Effector CD4-positive, alpha-beta T cell (primary cell): ENCODE data around the gene MACROD2.

Experiments
- DNase-seq: peaks from one replicate; pipeline ENCODE4 v3.0.0-alpha.2; 2020

Gene MACROD2

DNA sequence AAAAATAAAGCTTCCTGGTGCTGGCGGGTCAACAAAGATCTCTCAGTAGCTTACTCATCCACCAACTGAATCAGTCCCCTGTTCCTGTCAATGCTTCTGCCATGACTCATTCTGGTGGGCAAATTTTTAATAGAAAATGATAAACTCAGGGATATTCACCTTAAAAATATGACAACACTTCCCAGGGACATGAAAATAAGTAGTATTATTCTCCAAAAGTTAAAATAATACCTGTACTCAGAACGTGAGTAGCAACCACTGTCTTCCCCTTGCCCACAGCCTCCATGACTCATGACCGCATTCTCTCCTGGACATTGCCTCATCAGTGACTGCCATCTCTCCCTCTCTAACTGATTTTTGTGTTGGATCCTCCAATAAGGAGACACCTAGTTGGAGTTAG lies 2025.7 kb downstream of the MACROD2 start:
- no peak for DNase-seq

DNA sequence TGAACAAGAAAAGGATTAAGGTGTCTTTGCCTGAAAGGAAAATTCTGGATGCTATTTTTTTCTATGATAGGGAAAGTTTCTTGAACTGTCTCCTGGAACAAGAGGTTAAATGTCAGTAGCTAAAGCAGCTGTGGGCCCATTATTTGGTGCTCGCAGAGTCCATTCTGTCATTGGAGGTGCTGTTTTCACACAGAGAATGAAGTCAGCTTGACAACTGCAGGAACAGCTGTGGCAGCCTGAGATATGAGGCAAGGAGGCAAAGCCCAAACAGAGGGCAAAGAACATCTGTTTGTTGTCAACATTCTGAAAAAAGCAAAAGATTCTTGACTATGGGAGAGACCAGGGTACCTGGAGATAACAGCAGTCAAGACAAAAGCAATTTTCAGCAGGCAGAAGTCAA lies 2029.8 kb downstream of the MACROD2 start:
- DNase-seq = no peak

DNA sequence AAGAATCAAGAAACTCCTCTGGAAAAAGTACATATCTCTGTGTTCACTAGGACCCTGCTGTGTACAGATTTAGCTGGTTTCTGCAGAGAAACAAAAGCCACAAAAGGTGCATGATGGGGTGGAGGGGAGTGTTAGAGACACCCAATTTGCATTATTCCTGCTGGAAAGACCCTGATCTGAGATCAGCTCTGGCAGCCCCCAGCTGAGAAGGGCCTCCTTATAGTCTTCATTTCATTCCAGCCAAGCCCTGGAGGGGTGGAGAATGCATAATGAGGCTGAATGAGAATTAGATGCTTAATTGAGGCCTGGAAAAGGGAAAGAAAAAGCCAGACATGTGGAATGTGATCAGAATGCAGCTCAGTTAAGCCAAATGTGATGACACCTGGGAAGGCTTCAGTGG lies 2032.4 kb downstream of the MACROD2 start:
- no peak for DNase-seq

DNA sequence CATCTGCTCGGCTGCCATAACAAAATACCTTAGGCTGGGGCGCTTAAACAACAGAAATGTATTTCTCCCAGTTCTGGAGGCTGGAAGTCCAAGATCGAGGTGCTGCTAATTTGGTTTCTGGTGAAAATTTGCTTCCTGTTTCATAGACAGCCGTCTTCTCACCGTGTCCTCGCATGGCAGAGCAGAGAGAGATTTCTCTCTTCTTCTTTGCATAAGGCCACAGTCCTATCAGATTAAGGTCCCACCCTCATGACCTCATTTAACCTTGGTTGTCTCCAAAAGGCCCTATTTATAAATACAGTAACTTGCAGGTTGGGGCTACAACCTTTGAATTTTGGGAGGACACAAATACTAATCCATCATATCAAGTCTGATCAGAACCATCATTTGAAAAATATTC lies 2033.6 kb downstream of the MACROD2 start:
- no peak for DNase-seq

DNA sequence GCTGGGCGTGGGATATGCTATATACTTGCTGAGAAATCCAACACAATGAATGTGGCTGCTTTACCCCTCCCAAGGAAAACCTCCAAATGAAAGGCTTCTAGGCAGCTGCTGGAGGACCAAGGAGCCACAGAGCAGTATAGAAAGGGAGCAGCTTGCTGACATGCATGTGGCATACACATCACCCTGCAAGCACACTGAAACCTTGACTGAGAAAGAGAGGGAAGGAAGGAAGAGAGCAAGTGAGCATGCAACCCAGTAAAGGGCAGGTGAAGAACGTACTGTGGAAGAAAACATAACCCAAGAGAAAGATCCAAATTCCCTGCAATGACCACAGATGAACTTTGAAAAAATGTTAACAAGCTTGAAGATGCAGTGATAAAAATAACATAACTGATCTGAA lies 2034.9 kb downstream of the MACROD2 start:
- no peak for DNase-seq

DNA sequence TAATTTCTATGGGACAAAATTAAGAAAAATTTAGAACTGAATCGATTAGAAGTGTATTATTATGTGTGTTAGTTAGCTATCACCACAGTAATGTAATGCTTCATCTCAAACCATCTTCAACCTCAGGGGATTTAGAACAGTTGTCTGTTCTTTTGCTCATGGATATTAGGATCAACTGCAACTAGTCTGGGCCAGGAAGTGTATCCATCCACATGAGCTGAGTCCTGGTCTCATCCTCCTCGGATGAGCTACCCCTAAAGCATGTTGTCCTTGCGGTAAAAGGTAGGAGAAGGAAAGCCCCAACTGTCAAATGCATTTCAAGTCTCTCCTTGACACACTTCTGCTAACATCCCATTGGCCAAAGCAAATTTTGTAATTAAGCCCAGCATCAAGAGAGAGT lies 2040.3 kb downstream of the MACROD2 start:
- no peak for DNase-seq

DNA sequence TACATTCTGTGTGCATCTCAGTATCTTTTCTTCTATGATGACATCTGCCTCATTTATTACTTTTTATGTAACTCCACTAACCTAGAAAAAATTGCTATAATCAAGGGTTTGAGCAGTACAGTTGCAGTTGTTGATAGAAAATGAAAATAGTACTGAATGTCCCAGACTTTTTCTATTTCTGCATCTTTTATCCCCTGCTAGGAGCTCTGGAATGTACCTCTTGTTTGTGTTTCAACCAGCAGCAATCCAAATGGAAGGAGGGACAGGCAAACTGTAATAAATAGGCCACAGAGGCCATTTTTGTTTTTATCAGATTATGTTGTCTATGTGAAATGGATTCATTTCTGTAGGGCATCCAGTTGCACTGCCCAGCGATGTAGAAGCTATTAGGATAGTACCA lies 2041.0 kb downstream of the MACROD2 start:
- no peak for DNase-seq

DNA sequence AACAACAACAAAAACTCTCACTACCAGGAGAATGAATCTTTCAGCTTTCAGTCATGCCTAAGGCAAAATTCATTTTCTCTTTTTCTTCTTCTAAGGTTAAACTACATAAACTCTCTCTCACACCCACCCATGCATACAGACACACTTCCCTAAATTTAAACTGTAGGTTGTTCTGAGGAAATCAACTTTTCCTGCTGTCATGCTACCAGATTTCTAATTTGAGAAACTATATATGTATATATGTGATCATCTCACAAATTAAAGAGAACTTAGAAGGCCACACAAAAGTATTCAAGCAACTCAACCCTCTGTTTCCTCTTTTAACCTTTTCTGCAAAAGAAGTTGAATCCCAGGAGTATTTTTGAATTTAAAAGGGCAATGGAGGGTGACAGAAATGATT lies 2045.4 kb downstream of the MACROD2 start:
- no peak for DNase-seq

DNA sequence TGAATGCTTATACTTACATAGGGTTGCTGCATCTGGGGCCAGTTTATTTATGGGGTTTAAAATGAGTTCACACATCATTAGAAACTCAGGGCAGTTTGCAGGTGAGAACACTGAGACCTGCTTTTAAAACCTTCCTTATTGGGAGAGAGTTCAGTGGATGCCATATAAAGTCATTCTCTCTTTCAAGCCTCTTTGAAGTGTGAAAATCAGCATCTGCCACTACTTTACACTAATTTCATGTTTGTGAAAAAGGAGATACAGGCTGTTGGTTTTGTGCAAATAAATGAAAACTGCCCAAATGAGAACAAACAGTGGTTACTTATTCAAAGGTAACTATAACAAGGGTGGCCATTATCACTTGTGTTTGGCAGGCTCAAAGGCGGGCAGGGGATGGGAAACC lies 2047.4 kb downstream of the MACROD2 start:
- no peak for DNase-seq

DNA sequence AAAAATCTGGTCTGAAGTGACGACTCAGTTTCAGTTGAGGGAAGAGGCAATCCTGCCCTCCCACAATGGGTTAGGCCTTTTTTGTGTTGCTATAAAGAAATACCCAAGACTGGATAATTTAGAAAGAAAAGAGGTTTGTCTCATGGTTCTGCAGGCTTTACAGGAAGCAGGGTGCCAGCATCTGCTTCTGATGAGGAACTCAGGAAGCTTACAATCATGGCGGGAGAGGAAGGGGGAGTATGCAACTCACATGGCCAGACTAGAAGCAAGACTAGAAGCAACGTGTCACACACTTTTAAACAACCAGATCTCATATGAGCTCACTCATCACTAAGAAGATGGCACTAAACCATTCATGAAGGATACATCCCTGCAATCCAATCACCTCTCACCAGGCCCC lies 2048.6 kb downstream of the MACROD2 start:
- DNase-seq = no peak

DNA sequence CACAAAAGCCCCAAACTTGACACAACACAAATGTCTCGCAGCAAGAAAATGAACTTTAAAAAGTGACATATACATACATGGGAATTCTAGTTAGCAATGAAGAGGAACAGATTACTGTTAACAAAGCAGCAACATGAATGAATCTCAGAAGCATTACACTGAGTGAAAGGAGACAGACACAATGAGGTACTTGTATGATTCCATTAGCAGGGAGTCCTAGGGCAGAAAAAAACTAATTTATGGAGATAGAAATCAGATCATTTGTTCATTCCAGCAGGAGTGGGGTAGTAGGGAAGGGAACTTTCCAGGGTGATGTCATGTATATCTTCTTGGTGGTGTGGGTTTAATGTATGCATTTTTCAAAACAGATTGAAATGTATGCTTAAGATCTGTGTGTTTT lies 2053.6 kb downstream of the MACROD2 start:
- DNase-seq = no peak

DNA sequence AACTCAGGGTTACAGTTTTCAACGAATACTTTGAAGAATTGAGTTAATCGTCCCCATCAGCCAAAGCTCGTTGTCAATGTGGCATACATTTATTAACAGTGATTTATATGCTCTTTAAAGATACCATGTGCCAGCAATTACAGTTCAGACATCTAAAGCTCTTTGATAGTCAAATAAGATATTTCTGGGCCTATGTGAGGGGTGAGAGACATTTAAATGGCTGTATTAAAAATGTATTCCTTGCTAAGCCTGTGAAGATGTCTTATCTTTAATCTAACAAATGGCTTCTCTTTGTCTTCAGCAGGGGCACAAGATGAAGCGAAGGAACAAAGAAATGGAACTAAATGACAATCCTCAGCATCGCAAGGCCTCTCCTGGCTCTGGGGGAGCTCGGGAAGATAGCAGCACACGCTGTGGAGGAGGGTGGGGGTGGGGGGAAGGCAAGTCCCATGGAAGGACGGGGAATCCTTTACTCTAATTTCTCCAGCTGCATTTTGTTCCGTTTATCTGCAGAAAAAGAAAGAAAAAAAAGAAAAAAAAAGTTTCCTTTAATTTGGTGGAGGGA lies 2054.3 kb downstream of the MACROD2 start:
- no peak for DNase-seq

DNA sequence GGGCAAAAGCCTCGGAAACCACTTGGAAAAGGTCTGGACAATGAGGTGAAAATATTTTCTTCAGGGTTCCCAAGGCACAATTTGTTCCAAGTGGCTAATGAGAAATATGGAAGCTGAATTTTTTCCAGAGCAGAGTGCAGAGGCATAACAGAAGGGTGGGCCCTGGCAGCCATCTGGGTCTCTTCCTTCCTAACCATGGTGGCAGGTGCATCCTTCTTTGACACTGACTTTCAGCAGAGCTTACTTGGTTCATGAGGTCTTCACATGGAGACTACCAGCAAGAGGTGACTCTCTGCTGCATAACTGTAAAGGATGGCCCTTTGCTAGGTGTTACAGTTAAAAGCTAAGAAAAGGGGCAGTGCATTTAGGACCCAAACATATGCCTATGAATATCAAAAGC lies 2055.1 kb downstream of the MACROD2 start:
- DNase-seq = no peak

DNA sequence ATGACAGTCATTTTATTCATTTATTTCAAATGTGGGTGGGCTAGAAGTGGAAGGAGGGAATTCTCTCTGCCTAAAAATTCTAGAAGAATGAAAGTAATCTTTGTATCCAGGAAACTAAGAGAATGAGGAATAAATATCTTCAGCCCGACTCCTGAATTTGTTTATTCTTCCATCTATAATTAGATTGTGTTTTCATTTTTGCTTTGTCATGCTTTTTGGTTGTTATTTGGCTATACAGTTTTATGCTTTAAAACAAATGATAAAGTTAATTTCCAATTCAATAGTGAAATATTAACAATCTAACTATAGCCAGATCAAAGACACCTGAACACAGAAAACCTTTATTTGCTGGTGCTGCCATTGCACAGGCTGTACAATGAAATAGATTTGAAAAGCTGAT lies 2056.7 kb downstream of the MACROD2 start:
- no peak for DNase-seq

DNA sequence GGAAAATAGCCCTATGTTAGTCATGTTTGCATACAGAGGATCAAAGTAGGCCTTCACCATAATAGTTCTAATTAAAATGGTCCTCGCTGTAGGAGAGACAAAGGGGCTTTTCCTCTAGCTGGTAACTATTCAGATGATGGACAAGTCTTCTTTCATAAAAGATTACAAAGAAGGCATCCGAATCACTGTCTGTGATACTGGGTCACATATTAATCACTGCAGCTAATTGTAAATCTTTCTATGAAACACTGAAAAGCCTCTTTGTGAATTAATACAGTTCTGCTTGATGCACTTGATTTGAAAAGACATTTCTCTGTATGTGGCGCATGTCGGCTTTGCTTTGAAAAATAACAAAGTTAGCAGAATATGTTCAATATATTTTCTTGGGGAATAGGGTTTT lies 2057.1 kb downstream of the MACROD2 start:
- no peak for DNase-seq

DNA sequence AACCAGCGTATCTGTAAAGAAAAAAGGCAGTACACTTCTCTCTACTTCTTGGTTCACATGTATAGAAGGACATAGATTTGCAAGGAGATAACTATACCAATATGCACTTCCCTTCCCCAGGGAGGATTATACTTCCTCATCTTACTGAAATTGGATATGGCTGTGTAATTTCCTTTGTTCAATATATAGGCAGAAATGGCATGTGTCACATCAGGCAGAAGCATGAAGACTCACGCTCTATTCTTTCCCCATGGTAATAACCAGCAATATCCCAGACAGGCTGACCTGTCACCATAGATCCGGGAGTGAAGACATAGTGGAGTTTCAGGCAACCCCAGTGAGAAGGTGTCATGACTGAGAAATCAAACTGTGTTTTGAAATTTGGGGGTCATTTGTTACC lies 2059.7 kb downstream of the MACROD2 start:
- no peak for DNase-seq

DNA sequence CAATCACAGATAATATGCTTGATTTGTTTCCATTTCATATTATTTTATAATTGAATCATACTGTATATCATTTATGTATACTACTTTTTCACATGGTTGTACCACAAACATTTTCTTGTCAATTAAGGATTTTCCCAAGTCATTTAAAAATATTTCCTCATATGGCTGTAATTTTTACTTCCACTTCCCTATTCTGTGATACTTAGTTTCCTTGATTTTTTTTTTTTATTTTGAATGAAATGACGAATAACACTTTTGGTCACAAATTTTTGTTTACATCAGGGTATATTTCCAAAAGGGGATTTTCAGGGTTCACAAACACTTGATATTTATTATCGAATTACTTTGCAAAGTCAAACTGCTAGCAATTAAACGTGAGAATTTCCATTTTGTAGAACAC lies 2062.3 kb downstream of the MACROD2 start:
- DNase-seq = no peak

DNA sequence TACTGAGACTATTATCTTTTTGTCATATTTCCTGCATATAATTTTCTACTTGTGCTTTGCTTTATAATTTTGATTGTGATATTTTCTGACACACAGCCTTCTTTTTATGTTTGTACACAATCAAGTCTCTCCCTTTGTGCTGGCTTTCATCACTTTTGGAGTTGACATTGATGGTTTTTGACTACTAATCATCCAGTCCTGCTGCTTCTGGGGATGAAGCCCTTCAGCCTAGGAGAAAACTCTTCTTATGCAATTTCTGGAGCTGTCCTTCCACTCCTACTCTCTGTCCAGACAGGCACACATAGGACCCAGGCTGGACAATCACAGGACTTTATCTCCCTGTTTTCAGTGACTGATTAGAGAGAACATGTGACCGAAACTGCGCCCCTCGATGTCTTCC lies 2063.0 kb downstream of the MACROD2 start:
- no peak for DNase-seq

DNA sequence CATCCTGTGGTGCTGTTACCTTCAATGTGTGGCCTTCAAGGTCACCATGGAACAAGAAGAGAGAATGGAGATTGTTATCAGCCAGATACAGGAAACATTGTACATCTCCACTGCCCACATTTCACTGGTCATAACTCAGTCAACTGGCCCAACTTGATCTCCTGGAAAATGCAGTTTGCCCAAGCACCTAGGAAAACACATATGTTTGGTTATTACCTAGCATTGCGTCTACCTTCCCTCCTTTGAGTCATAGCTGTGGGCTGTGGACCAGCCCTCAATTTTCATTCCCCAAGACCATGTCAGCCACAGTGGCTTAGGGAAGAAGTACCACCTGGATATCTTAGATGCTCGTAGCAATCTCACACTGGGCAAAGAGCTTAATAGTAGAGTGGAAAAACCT lies 2064.5 kb downstream of the MACROD2 start:
- no peak for DNase-seq

DNA sequence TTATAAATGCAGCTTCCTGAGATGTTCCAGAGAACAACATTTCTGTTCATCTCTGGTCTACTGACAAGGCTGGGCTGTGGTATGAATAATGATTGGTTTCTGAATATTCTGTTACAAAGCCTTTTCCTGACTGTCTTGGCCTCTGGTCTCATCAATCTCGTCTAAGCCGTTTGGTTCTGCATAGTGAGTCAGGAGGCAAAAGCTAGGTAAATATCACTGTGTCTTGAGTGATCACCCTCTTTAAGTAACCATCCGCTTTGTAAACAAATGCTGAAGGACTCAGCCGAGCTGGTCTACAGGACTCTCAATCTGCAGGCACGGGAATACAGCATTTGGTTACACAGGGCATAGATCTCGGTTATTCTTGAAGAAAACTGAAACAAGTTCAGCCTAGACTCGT lies 2066.0 kb downstream of the MACROD2 start:
- DNase-seq = no peak

DNA sequence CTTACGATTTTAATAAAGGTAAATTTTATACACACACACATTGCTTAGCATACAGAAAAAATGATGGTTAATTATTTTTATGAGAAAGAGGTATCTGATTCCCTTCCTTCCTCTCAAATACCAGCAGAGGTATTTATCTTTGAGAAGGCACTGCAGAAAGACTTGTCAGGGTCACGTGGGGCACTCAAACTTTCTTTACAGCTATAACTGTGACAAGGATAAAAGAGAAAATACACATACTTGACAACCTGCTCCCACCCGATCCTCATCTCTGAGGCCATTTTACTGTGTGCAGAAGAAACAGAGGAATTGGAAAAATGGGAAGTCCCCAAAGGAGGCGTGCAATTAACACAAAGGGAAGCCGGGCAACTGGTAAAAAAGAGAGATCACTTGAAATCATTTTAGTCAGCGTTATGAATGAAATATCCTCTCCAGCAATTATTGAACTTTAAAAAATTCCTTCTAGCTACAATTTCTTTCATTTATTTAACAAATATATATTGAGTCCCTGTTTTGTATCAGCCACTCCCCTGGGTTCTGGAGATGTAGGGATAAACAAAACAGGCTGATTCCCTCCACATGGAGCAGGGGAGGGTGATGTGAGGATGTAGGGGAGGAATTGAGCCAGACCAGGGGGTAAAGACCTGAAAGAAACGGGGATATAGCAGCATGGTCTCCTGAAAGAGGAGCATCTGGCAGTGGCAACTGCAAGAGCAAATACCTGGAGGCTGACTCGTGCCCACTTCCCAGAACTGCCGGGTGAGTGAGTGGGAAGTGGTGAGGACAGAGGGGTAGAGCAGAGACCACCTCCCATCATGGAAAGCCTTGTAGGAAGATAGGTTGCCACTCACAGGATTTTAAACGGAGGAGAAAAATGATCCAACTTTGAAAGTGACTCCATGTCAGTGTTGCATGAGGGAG lies 2067.6 kb downstream of the MACROD2 start:
- no peak for DNase-seq

DNA sequence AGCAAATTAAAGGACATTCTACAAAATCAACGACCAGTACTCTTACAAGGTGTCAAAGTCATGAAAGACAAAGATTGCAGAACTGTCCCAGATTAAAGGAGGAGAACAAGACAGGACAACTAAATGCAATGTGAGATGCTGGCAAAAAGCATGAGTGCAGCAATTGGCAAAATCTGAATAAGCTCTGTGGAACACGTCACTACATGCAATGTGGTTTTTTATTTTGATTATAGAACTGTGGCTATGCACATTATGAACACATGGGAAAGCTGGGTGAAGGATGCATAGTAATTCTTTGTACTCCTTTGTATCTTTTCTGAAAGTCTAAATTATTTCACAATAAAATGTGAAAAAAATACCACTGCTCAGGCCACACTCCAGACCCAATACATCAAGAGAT lies 2068.6 kb downstream of the MACROD2 start:
- DNase-seq = no peak

DNA sequence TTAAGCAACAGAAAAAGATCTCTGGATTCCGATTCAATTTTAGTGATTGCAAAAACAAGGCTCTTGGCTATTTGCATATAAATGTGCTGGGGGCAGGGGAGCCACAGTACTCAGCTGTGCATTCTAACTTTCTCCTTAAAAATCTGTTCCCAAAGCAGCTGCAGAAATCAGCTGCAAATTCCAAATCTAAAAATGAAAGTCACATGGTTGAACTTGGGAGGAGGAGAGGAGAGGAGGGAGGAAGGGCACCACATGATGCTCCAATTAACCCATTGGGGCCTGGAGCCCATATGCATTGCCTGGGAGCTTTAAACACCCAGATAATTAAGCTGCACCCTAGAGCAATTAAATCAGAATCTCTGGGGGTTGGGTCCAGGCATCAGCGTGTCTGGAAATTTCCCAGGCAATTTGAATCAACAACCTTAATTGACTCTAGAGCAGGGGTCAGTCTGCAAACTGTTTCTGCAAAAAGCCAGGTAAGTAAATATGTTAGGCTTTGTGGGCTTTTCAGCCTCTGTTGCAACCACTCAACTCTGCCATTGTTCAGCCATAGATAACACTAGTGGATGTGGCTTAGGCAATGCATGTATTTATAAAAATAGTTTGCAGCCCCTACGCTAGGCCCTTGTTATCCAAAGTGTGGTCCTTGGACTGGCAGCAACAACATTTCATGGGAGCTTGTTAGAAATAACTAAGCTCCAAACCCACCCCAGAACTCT lies 2069.8 kb downstream of the MACROD2 start:
- no peak for DNase-seq

DNA sequence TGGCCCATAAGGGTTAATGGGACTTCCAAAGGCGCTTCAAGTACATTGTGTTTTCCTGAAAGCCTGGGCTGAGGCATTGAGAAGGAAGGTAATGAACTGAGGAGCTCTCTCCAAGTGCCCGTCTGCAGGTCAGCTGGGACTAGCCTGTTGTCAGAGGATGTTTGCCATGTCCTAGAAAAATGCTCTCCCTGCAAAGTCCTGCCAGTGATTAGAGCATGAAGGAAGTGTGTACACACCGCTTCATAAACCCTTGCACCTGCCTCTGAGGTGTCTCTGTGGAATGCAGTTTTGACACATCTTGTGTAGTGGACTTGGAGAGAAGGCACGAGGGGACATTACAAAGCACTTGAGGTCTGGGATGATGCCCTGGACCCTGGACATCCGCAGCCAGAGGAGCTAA lies 2071.3 kb downstream of the MACROD2 start:
- DNase-seq = no peak
